Liver (tissue), 9 donors: ENCODE results near the gene RHOH. TPM values are rescaled to one million over a fixed set of nuclear protein-coding genes. Genes with fewer than 3 reads are reported as not detected.

Experiments
- DNase-seq: peaks from one replicate; pipeline ENCODE4 v3.0.0-alpha.2; 2017; ENCODE audit warnings: low spot score
- H3K27ac ChIP-seq, 2 donors: one replicate each; pipeline ENCODE4 v1.7.0; 2013; ENCODE audit warnings: inconsistent platforms in 2 of 2, low read length in 2 of 2, control low read depth in 1 of 2, low read depth in 1 of 2, mild to moderate bottlenecking in 1 of 2
- H3K27me3 ChIP-seq, 4 donors: one replicate each; pipeline versions ENCODE4 v1.6.1 to v1.7.0; 2013; ENCODE audit warnings: low read length in 3 of 4, inconsistent platforms in 1 of 4, mild to moderate bottlenecking in 1 of 4, moderate library complexity in 1 of 4; ENCODE audit not compliant: control insufficient read depth in 4 of 4, insufficient read depth in 4 of 4
- H3K36me3 ChIP-seq, 4 donors: one replicate each; pipeline versions ENCODE4 v1.6.1 to v1.7.0; 2013; ENCODE audit warnings: low read length in 3 of 4, mild to moderate bottlenecking in 3 of 4, low read depth in 1 of 4, moderate library complexity in 1 of 4; ENCODE audit not compliant: control insufficient read depth in 4 of 4, insufficient read depth in 3 of 4
- H3K4me1 ChIP-seq, 4 donors: one replicate each; pipeline versions ENCODE4 v1.6.1 to v1.7.0; 2013; ENCODE audit warnings: low read length in 3 of 4, mild to moderate bottlenecking in 3 of 4, moderate library complexity in 1 of 4; ENCODE audit not compliant: control insufficient read depth in 4 of 4, insufficient read depth in 4 of 4
- H3K4me3 ChIP-seq, 3 donors: one replicate each; pipeline versions ENCODE4 v1.6.1 to v1.7.0; 2013; ENCODE audit warnings: low read length in 3 of 3, control low read depth in 1 of 3, low read depth in 1 of 3, mild to moderate bottlenecking in 1 of 3
- H3K9ac ChIP-seq, 2 donors: one replicate each; pipeline ENCODE4 v1.7.0; 2013; ENCODE audit warnings: low read length in 2 of 2, mild to moderate bottlenecking in 2 of 2, moderate library complexity in 2 of 2, control low read depth in 1 of 2, low read depth in 1 of 2
- H3K9me3 ChIP-seq, 4 donors: one replicate each; pipeline versions ENCODE4 v1.6.1 to v1.7.0; 2013; ENCODE audit warnings: low read length in 3 of 4; ENCODE audit not compliant: control insufficient read depth in 4 of 4
- ATF3 ChIP-seq: IDR thresholded peaks from 2 replicates; pipeline ENCODE4 v1.6.1; 2016; ENCODE audit warnings: antibody characterized with exemption
- EGR1 ChIP-seq, 2 donors: IDR thresholded peaks; 2 replicates each; pipeline ENCODE4 v1.6.1; 2016 to 2018; ENCODE audit warnings: antibody characterized with exemption in 2 of 2, low read depth in 2 of 2
- FOXA1 ChIP-seq: IDR thresholded peaks from 2 replicates; pipeline ENCODE4 v1.6.1; 2016; ENCODE audit warnings: antibody characterized with exemption
- FOXA2 ChIP-seq: IDR thresholded peaks from 2 replicates; pipeline ENCODE4 v1.6.1; 2016; ENCODE audit warnings: antibody characterized with exemption
- GABPA ChIP-seq, 2 donors: IDR thresholded peaks in 1 of 2; conservative IDR thresholded peaks in 1 of 2; 2 replicates each; pipeline ENCODE4 v1.6.1; 2016; ENCODE audit warnings: antibody characterized with exemption in 2 of 2, mild to moderate bottlenecking in 1 of 2, moderate library complexity in 1 of 2
- HNF4A ChIP-seq, 2 donors: conservative IDR thresholded peaks; 2 replicates each; pipeline ENCODE4 v1.6.1; 2016; ENCODE audit warnings: antibody characterized with exemption in 2 of 2, mild to moderate bottlenecking in 2 of 2
- HNF4G ChIP-seq: IDR thresholded peaks from 2 replicates; pipeline ENCODE4 v1.6.1; 2016; ENCODE audit warnings: antibody characterized with exemption
- JUND ChIP-seq, 2 donors: IDR thresholded peaks; 2 replicates each; pipeline ENCODE4 v1.6.1; 2016; ENCODE audit warnings: antibody characterized with exemption in 2 of 2
- MAX ChIP-seq: IDR thresholded peaks from 2 replicates; pipeline ENCODE4 v1.6.1; 2016; ENCODE audit warnings: antibody characterized with exemption
- NR2F2 ChIP-seq: IDR thresholded peaks from 2 replicates; pipeline ENCODE4 v1.6.1; 2016; ENCODE audit warnings: antibody characterized with exemption
- RAD21 ChIP-seq, 2 donors: IDR thresholded peaks; 2 replicates each; pipeline ENCODE4 v1.6.1; 2016; ENCODE audit warnings: antibody characterized with exemption in 2 of 2, mild to moderate bottlenecking in 2 of 2
- REST ChIP-seq: IDR thresholded peaks from 2 replicates; pipeline ENCODE4 v1.6.1; 2016; ENCODE audit warnings: antibody characterized with exemption, mild to moderate bottlenecking
- RXRA ChIP-seq, 2 donors: IDR thresholded peaks; 2 replicates each; pipeline ENCODE4 v1.6.1; 2017 to 2018; ENCODE audit warnings: antibody characterized with exemption in 2 of 2, mild to moderate bottlenecking in 1 of 2
- SP1 ChIP-seq: IDR thresholded peaks from 2 replicates; pipeline ENCODE4 v1.6.1; 2018; ENCODE audit warnings: antibody characterized with exemption, mild to moderate bottlenecking
- TAF1 ChIP-seq: conservative IDR thresholded peaks from 2 replicates; pipeline ENCODE4 v1.6.1; 2016; ENCODE audit warnings: antibody characterized with exemption, mild to moderate bottlenecking
- YY1 ChIP-seq: IDR thresholded peaks from 2 replicates; pipeline ENCODE4 v1.6.1; 2016; ENCODE audit warnings: antibody characterized with exemption, mild to moderate bottlenecking
- ZBTB33 ChIP-seq: IDR thresholded peaks from 2 replicates; pipeline ENCODE4 v1.6.1; 2016; ENCODE audit warnings: antibody characterized with exemption
- WGBS: extraction: QIAGEN DNeasy Blood & Tissue Kit; methylation state at CpG from one replicate; pipeline ENCODE4 v1.1.7; 2013; 5-methylcytosine and 5-hydroxymethylcytosine counted together
- polyA plus RNA-seq, 2 donors: library from polyadenylated mRNA; stranded (reverse) in 1 of 2; unstranded in 1 of 2; fragments of 200-250 nt in 1 of 2; fragments of >200 nt in 1 of 2; fragmentation: Nextera tagmentation in 1 of 2; extraction: Ambion mirVana in 1 of 2; gene quantifications; one replicate each; pipeline versions ENCODE4 v1.2.1 to v1.2.3, GENCODE V29; 2013 to 2015
- total RNA-seq, 2 donors: library from RNA; depleted of rRNA; stranded (reverse); fragments of >200 nt; gene quantifications; one replicate each; pipeline ENCODE4 v1.2.3, GENCODE V29; 2014
- TF ChIP-seq, protein P1 (sequence below): fragments of 150-350 bp; IDR thresholded peaks from 2 replicates; pipeline ENCODE4 v1.5.1; 2017; ENCODE audit warnings: improper control_type of control experiment, low read depth, low read length; ENCODE audit not compliant: missing input control
- donor health status: healthy.
- donor health status: healthy.
- donor health status: healthy.
- donor health status: healthy.
- donor health status: healthy.

Gene RHOH
- total and polyA plus RNA-seq, 4 donors = 0.56 to 2.3 (median 1.3) TPM

GRCh38 chr4:40182954-40183353 lies 13.9 kb upstream of the RHOH start:
- no peak overlapping the region for H3K27ac ChIP-seq
- TF ChIP-seq SP1 (no peak), JUND (IDR thresholded peaks at IDR 0.05) (no peak), EGR1 (IDR thresholded peaks at IDR 0.05; ENCODE audit: low read depth in 2 of 2) (no peak), FOXA2 (no peak), NR2F2 (no peak), MAX (no peak), REST (no peak), ZBTB33 (no peak)
- H3K36me3 ChIP-seq = no peaks in the 10 kb centered on the region
- 88% methylated on average over 3 of the region's 3 CpGs for WGBS
- no peak overlapping the region for H3K9ac ChIP-seq
- no peaks in the 10 kb centered on the region for H3K4me1 ChIP-seq
- H3K4me3 ChIP-seq = no peak overlapping the region
- H3K9me3 ChIP-seq = no peaks in the 10 kb centered on the region
- no peaks in the 10 kb centered on the region for H3K27me3 ChIP-seq
- DNase-seq = no peak

- Histone ChIP-seq H3K4me3 (no peak overlapping the region), H3K36me3 (no peaks in the 10 kb centered on the region), H3K27ac (no peak overlapping the region), H3K27me3 (no peaks in the 10 kb centered on the region), H3K9ac (no peak overlapping the region), H3K4me1 (no peaks in the 10 kb centered on the region), H3K9me3 (no peaks in the 10 kb centered on the region)
- 88% methylated on average over 12 of the region's 12 CpGs for WGBS
- DNase-seq = no peak
- TF ChIP-seq RAD21 (IDR thresholded peaks at IDR 0.05) (no peak), REST (no peak), FOXA1 (no peak), GABPA (IDR thresholded peaks at IDR 0.05 in 1 of 2, conservative IDR thresholded peaks at IDR 0.05 in 1 of 2) (no peak), JUND (IDR thresholded peaks at IDR 0.05) (no peak), EGR1 (IDR thresholded peaks at IDR 0.05; ENCODE audit: low read depth in 2 of 2) (no peak), TAF1 (no peak), FOXA2 (no peak), SP1 (no peak), MAX (no peak), HNF4G (no peak), YY1 (no peak), HNF4A (conservative IDR thresholded peaks at IDR 0.05) (no peak), RXRA (IDR thresholded peaks at IDR 0.05) (no peak), ATF3 (no peak)
- TF ChIP-seq, protein P1, sequence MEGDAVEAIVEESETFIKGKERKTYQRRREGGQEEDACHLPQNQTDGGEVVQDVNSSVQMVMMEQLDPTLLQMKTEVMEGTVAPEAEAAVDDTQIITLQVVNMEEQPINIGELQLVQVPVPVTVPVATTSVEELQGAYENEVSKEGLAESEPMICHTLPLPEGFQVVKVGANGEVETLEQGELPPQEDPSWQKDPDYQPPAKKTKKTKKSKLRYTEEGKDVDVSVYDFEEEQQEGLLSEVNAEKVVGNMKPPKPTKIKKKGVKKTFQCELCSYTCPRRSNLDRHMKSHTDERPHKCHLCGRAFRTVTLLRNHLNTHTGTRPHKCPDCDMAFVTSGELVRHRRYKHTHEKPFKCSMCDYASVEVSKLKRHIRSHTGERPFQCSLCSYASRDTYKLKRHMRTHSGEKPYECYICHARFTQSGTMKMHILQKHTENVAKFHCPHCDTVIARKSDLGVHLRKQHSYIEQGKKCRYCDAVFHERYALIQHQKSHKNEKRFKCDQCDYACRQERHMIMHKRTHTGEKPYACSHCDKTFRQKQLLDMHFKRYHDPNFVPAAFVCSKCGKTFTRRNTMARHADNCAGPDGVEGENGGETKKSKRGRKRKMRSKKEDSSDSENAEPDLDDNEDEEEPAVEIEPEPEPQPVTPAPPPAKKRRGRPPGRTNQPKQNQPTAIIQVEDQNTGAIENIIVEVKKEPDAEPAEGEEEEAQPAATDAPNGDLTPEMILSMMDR = no peak
Observed at GRCh38 chr4:40183615-40184411, 13.0 kb upstream of the RHOH start.
